Brain pericyte (primary cell): Measurements from ENCODE around the gene PPM1L.

Experiments used
- DNase-seq: peaks from one replicate; pipeline ENCODE4 v3.0.0-alpha.2; 2012; ENCODE audit warnings: low read depth, low spot score

The PPM1L gene

GRCh38 chr3:160763073-160763472 lies 7.0 kb downstream of the PPM1L start:
- DNase-seq: no peak

- no peak for DNase-seq
Observed at GRCh38 chr3:160765211-160765610, 9.2 kb downstream of the PPM1L start.

GRCh38 chr3:160768031-160768430 lies 12.0 kb downstream of the PPM1L start:
- no peak for DNase-seq

- DNase-seq: no peak
Observed at GRCh38 chr3:160768918-160769317, 12.9 kb downstream of the PPM1L start.

- DNase-seq: no peak
Observed at GRCh38 chr3:160771811-160772459, 15.9 kb downstream of the PPM1L start.

GRCh38 chr3:160773722-160774121 lies 17.7 kb downstream of the PPM1L start:
- DNase-seq: no peak

GRCh38 chr3:160774172-160774571 lies 18.1 kb downstream of the PPM1L start:
- no peak for DNase-seq

- DNase-seq: no peak
Observed at GRCh38 chr3:160778480-160778879, 22.4 kb downstream of the PPM1L start.

- DNase-seq: no peak
Observed at GRCh38 chr3:160779040-160779439, 23.0 kb downstream of the PPM1L start.

- DNase-seq: no peak
Observed at GRCh38 chr3:160780245-160780644, 24.2 kb downstream of the PPM1L start.

GRCh38 chr3:160781402-160781801 lies 25.4 kb downstream of the PPM1L start:
- no peak for DNase-seq

GRCh38 chr3:160781863-160782262 lies 25.8 kb downstream of the PPM1L start:
- DNase-seq: no peak

GRCh38 chr3:160784853-160785252 lies 28.8 kb downstream of the PPM1L start:
- no peak for DNase-seq

- no peak for DNase-seq
Observed at GRCh38 chr3:160790726-160791125, 34.7 kb downstream of the PPM1L start.

- DNase-seq: no peak
Observed at GRCh38 chr3:160792540-160792939, 36.5 kb downstream of the PPM1L start.

- DNase-seq: no peak
Observed at GRCh38 chr3:160793722-160794252, 37.8 kb downstream of the PPM1L start.

GRCh38 chr3:160796089-160796812 lies 40.2 kb downstream of the PPM1L start:
- DNase-seq: no peak

GRCh38 chr3:160796813-160797164 lies 40.8 kb downstream of the PPM1L start:
- DNase-seq: no peak

GRCh38 chr3:160797356-160797755 lies 41.3 kb downstream of the PPM1L start:
- DNase-seq: no peak

GRCh38 chr3:160801386-160802118 lies 45.5 kb downstream of the PPM1L start:
- DNase-seq: peak; percentile 86

- peak; percentile 82 for DNase-seq
Observed at GRCh38 chr3:160804762-160805161, 48.7 kb downstream of the PPM1L start.

- DNase-seq: no peak
Observed at GRCh38 chr3:160806094-160806493, 50.1 kb downstream of the PPM1L start.

- no peak for DNase-seq
Observed at GRCh38 chr3:160806686-160807085, 50.7 kb downstream of the PPM1L start.
